Common myeloid progenitor, CD34-positive (primary cell): ENCODE measurements around the gene LRP1B.
"Not testable (repeated sequence)": the region's sequence is repeated elsewhere in the genome, so short reads cannot be mapped to it uniquely, and the experiment has no call there.

Experiments
- CTCF ChIA-PET: fragments of 350-600 bp; sonication (Branson Sonifier 250); formaldehyde crosslinking; loops from one replicate; lab custom pipeline; 2021; ENCODE audit warnings: antibody characterized with exemption; lab: Charles Lee
- POLR2A ChIA-PET: fragments of 350-600 bp; sonication (Branson Sonifier 250); formaldehyde crosslinking; loops from one replicate; lab custom pipeline; 2021; ENCODE audit warnings: antibody characterized with exemption; lab: Charles Lee
- DNase-seq, 3 donors: peaks; one replicate each; pipeline versions ENCODE4 v3.0.0 to v3.0.0-alpha.2; 2013
- H3K27ac ChIP-seq, 2 experiments: 1 replicate in 1 of 2; 2 replicates in 1 of 2; pipeline ENCODE4 v1.7.0; 2013; ENCODE audit warnings: inconsistent platforms in 2 of 2, low read length in 2 of 2, mild to moderate bottlenecking in 2 of 2, low read depth in 1 of 2, moderate library complexity in 1 of 2; ENCODE audit not compliant: severe bottlenecking in 2 of 2, insufficient read depth in 1 of 2, poor library complexity in 1 of 2
- H3K27me3 ChIP-seq, 5 experiments: replicated peaks in 2 of 5; 1 replicate in 3 of 5; 2 replicates in 2 of 5; pipeline versions ENCODE4 v1.6.1 to v1.7.0; 2013; ENCODE audit warnings: low read length in 4 of 5, mild to moderate bottlenecking in 2 of 5, moderate library complexity in 2 of 5, inconsistent platforms in 1 of 5; ENCODE audit not compliant: insufficient read depth in 5 of 5, control insufficient read depth in 4 of 5
- H3K36me3 ChIP-seq, 4 experiments: 1 replicate in 2 of 4; 2 replicates in 2 of 4; pipeline versions ENCODE4 v1.6.1 to v1.7.0; 2013; ENCODE audit warnings: low read length in 3 of 4, control low read depth in 1 of 4, mild to moderate bottlenecking in 1 of 4; ENCODE audit not compliant: control insufficient read depth in 4 of 4, insufficient read depth in 4 of 4
- H3K4me1 ChIP-seq, 4 experiments: 1 replicate in 3 of 4; 2 replicates in 1 of 4; pipeline versions ENCODE4 v1.6.1 to v1.7.1; 2013; ENCODE audit warnings: low read length in 3 of 4, mild to moderate bottlenecking in 3 of 4, control low read depth in 1 of 4, inconsistent platforms in 1 of 4, moderate library complexity in 1 of 4; ENCODE audit not compliant: control insufficient read depth in 4 of 4, insufficient read depth in 4 of 4; ENCODE audit errors: control extremely low read depth in 1 of 4
- H3K4me3 ChIP-seq, 7 experiments: 1 replicate in 4 of 7; 2 replicates in 3 of 7; pipeline versions ENCODE4 v1.5.1 to v1.7.0; 2013; ENCODE audit warnings: mild to moderate bottlenecking in 7 of 7, low read length in 6 of 7, moderate library complexity in 6 of 7, inconsistent platforms in 2 of 7, low read depth in 2 of 7, control low read depth in 1 of 7; ENCODE audit not compliant: insufficient read depth in 4 of 7, control insufficient read depth in 1 of 7; ENCODE audit errors: extremely low read depth in 1 of 7
- H3K9me3 ChIP-seq, 5 experiments: 1 replicate in 4 of 5; 2 replicates in 1 of 5; pipeline versions ENCODE4 v1.6.1 to v1.7.1; 2013; ENCODE audit warnings: low read length in 4 of 5, mild to moderate bottlenecking in 2 of 5, inconsistent platforms in 1 of 5, low read depth in 1 of 5, moderate library complexity in 1 of 5; ENCODE audit not compliant: control insufficient read depth in 4 of 5, insufficient read depth in 2 of 5; ENCODE audit errors: control extremely low read depth in 1 of 5
- WGBS: methylation state at CpG from one replicate; pipeline ENCODE4 v1.1.5; 2013; ENCODE audit not compliant: insufficient coverage; 5-methylcytosine and 5-hydroxymethylcytosine counted together

The LRP1B gene

DNA sequence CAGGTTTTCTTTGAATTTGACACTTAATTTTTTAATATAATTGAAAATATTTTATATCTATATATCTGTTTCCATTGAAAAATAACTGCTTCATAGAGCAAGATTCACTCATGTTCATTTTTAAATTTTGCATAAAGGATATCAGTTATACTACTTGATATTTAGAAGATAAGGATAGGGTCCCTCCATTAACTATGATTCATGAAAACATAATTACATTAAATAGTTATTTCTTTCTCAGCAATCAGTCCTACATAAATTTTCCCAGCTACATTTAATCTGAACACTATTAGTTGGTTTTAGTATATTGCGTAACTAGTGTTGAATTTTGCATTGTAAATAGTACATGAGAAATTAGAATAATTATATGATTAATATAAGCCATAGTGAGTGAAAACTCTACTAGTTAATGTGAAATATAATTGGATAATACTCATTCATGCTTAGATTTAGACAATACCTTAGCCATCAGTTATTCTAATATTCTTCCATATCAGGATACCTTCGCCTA, 42.7 kb downstream of the LRP1B start:
- no CpG with 5 or more reads among the region's 2 CpGs for whole genome bisulfite sequencing
- H3K27me3 ChIP-seq = no peaks in the 10 kb centered on the region
- no peak overlapping the region for H3K4me3 ChIP-seq
- ChIA-PET CTCF (no interaction called here), POLR2A (no interaction called here)
- H3K9me3 ChIP-seq = no peaks in the 10 kb centered on the region
- no peak overlapping the region for H3K27ac ChIP-seq
- H3K4me1 ChIP-seq = no peaks in the 10 kb centered on the region
- H3K36me3 ChIP-seq = no peaks in the 10 kb centered on the region
- no peak for DNase-seq

DNA sequence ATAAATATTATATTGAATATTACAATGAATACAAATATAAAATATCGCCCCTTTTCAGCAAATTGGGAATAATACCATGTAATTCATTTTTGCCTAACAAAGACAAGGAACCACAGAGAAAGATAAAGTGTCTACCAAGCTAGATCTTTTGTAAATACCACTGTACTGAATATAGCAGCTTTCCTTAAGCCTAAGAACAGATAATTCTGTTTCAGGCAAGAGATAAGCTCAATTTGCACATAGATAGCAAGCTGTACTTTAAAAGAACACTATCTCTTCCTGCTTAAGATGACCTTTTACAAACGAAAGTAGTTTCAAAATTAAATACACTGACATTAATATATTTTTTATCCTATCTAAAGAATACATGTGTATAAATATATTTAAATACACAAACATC, 43.2 kb downstream of the LRP1B start:
- no CpG with 5 or more reads among the region's 2 CpGs for WGBS
- H3K9me3 ChIP-seq, H3K4me3 ChIP-seq, H3K27ac ChIP-seq, H3K27me3 ChIP-seq, CTCF ChIA-PET, DNase-seq, H3K4me1 ChIP-seq, POLR2A ChIA-PET, H3K36me3 ChIP-seq: not testable (repeated sequence)

DNA sequence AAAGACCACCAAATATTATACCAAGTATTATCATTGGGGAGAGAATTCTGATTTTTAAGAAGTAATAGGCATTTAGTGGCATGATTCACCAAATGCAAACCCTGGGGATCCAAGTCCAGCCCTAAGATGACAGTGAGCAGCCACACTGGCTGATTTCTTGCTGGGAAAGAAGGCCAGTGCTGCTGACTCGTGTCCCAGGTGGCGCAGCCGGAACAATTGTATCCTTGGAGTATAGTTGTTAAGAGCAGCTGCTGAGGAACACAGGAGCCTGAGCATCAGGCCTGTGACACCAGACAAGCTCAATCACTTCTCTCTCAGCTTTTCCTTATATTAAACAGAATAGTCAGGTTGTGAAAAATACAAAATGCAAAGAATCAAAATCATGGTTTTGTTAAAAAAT, 48.4 kb downstream of the LRP1B start:
- Histone ChIP-seq H3K36me3 (no peaks in the 10 kb centered on the region), H3K4me1 (no peaks in the 10 kb centered on the region), H3K27ac (no peak overlapping the region), H3K9me3 (no peaks in the 10 kb centered on the region), H3K27me3 (no peaks in the 10 kb centered on the region), H3K4me3 (no peak overlapping the region)
- CTCF ChIA-PET = no interaction called here
- POLR2A ChIA-PET = no interaction called here
- WGBS = no CpG with 5 or more reads among the region's 3 CpGs
- DNase-seq = no peak

DNA sequence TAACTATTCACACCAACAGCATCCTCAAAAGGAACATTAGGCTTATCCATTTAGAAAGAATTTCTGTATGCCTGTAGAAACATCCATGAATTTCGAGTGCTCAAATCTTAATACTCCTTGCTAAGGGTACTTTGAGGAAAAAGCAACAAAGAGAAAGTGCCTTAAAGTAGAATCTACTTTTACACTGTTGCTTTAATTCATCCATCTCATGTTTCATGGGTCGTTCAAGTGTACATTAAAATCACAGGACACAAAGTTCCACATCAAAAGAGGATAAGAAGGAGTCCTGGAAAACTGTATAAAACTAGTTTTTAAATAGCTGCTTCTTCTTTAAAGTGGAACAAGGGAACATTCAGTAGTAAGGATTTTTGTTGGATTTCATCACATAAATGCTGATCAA, 54.5 kb downstream of the LRP1B start:
- Histone ChIP-seq H3K4me3 (no peak overlapping the region), H3K9me3 (no peaks in the 10 kb centered on the region), H3K27me3 (no peaks in the 10 kb centered on the region), H3K4me1 (no peaks in the 10 kb centered on the region), H3K27ac (no peak overlapping the region), H3K36me3 (no peaks in the 10 kb centered on the region)
- POLR2A ChIA-PET = no interaction called here
- 60% methylated on average over 1 of the region's 2 CpGs for WGBS
- CTCF ChIA-PET = no interaction called here
- no peak for DNase-seq

DNA sequence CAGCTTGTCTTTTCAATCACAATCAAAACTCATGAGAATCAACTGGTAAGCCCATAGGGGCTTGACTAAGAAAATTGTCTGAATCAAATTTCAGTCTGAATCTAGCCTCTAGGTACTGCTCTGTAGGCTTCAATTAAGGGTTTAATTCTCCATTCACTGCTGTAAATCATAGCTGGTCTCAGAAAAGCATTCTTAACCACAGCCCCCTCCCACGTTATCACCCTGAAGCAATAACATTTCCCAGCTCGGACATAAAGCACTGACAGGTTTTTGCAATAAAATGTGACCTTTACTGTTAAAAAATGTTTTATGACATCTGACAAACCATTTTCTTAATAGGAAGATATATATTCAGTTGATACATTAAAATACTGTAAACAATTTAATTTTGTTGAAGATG, 55.0 kb downstream of the LRP1B start:
- Histone ChIP-seq H3K4me3 (no peak overlapping the region), H3K9me3 (no peaks in the 10 kb centered on the region), H3K36me3 (no peaks in the 10 kb centered on the region), H3K27ac (no peak overlapping the region), H3K27me3 (no peaks in the 10 kb centered on the region), H3K4me1 (no peaks in the 10 kb centered on the region)
- no peak for DNase-seq
- ChIA-PET CTCF (no interaction called here), POLR2A (no interaction called here)
- no CpG with 5 or more reads among the region's 2 CpGs for WGBS

DNA sequence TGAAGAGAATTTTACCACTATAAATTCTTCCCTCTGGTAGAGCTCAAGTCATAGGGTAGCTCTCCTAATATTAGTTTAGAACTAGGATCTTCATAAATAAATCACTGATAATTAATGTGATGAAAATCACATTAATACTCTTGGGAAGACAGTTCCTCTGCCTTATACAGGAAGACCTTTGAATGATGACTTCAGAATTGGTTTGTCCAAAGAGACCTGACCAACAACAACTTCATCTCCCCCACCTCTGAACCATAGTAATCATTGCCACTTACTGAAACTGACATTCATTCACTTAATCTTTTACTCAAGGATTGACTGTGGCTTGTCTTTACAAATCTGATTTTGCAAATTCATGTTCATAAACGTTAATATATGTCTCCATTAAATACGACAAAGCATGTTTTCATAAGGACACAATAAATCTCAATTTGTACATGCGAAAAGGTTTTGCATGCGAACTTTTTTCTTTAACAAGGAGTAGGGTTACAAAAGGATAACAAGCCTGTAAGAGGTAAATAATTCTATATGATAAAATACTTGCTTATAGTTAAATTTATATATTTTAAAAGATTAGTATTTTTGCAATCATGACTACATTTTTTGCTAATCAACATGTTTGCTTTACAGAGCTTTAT, 61.4 kb downstream of the LRP1B start:
- DNase-seq = no peak

DNA sequence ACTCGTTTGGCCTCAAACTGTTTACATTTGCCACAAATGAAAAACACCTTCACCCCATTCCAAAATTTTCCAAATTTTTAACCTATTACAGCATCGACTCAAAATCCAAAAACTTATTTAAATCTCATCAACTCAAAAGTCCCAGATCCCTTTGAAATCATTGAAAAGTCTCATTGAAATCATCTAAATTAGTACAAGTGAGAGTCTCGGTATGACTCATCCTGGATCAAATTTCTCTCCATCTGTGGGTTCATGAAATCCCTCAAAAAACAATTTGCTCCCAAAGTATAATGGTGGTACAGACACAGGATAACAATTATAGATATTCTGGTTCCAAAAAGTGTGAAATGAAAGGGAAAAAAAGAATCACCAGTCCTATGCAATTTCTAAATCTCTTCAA, 65.1 kb downstream of the LRP1B start:
- H3K36me3 ChIP-seq = no peaks in the 10 kb centered on the region
- no peak overlapping the region for H3K4me3 ChIP-seq
- DNase-seq = no peak
- no peaks in the 10 kb centered on the region for H3K27me3 ChIP-seq
- ChIA-PET POLR2A (no interaction called here), CTCF (no interaction called here)
- H3K27ac ChIP-seq = no peak overlapping the region
- H3K9me3 ChIP-seq = no peaks in the 10 kb centered on the region
- no peaks in the 10 kb centered on the region for H3K4me1 ChIP-seq
- 94% methylated on average over 2 of the region's 3 CpGs for WGBS

More for the DNA sequence above, 61.4 kb downstream of the LRP1B start:
- Histone ChIP-seq H3K4me3 (no peak overlapping the region), H3K27ac (no peak overlapping the region), H3K27me3 (no peaks in the 10 kb centered on the region), H3K9me3 (no peaks in the 10 kb centered on the region), H3K36me3 (no peaks in the 10 kb centered on the region), H3K4me1 (no peaks in the 10 kb centered on the region)
- ChIA-PET CTCF (no interaction called here), POLR2A (no interaction called here)
- WGBS = no CpG with 5 or more reads among the region's 4 CpGs
